ENCODE measurements around the gene NAAA. TPM values are rescaled to one million over a fixed set of nuclear protein-coding genes. Genes with fewer than 3 reads are reported as not detected.
A peak's percentile ranks its signal among the peaks of the same experiment; 100 is the strongest.

The NAAA gene
- total RNA-seq, 2 donors from 2014 or later = 174 to 1,058 TPM

- intact Hi-C loops (cut with DNase I) = no loop called here
- H3K4me1 ChIP-seq (replicated peaks) = no peaks in the 10 kb centered on the region
- H3K27ac ChIP-seq = peak overlapping the region; percentile 44 to 89
- no peak overlapping the region for H3K4me3 ChIP-seq
- no peak for TF ChIP-seq POLR2A (IDR thresholded peaks at IDR 0.05)
- no peak for TF ChIP-seq POLR2AphosphoS5 (IDR thresholded peaks at IDR 0.05)
- no peak for TF ChIP-seq CTCF (IDR thresholded peaks at IDR 0.05)
- DNase-seq (ENCODE audit: low spot score) = no peak
- H3K27me3 ChIP-seq (replicated peaks; ENCODE audit: insufficient read depth) = no peaks in the 10 kb centered on the region
- H3K36me3 ChIP-seq = peaks cover 0 to 3% of the 10 kb centered on the region in 2 donors
- H3K9me3 ChIP-seq = no peaks in the 10 kb centered on the region
- 79% methylated on average over 3 of the region's 3 CpGs for WGBS
These were observed 9.5 kb upstream of the NAAA start for GRCh38 chr4:75950213-75950815.

GRCh38 chr4:75948822-75949444 lies 8.1 kb upstream of the NAAA start:
- peaks cover 0 to 3% of the 10 kb centered on the region in 2 donors for H3K36me3 ChIP-seq
- no peak overlapping the region for H3K4me3 ChIP-seq
- H3K27me3 ChIP-seq (replicated peaks; ENCODE audit: insufficient read depth) = no peaks in the 10 kb centered on the region
- DNase-seq (ENCODE audit: low spot score) = no peak
- intact Hi-C loops (cut with DNase I) = no loop called here
- no peak for TF ChIP-seq POLR2A (IDR thresholded peaks at IDR 0.05)
- TF ChIP-seq POLR2AphosphoS5 (IDR thresholded peaks at IDR 0.05) = no peak
- no peak for TF ChIP-seq CTCF (IDR thresholded peaks at IDR 0.05)
- H3K4me1 ChIP-seq (replicated peaks) = no peaks in the 10 kb centered on the region
- no peaks in the 10 kb centered on the region for H3K9me3 ChIP-seq
- H3K27ac ChIP-seq = peak overlapping the region; percentile 2 to 89
- WGBS = 93% methylated on average over 5 of the region's 5 CpGs

GRCh38 chr4:75939890-75940691 lies 722 bp downstream of the NAAA start:
- Histone ChIP-seq H3K27me3 (replicated peaks; ENCODE audit: insufficient read depth) (no peaks in the 10 kb centered on the region), H3K4me3 (peak overlapping the region; percentile 80 to 89), H3K36me3 (no peaks in the 10 kb centered on the region), H3K9me3 (no peaks in the 10 kb centered on the region), H3K27ac (peak overlapping the region; percentile 81 to 92), H3K4me1 (replicated peaks) (no peaks in the 10 kb centered on the region)
- intact Hi-C loops (cut with DNase I) = loop anchor here (5.0 kb wide), 1 partner anchor 43 kb away; no protein-coding TSS in a partner anchor
- TF ChIP-seq CTCF (IDR thresholded peaks at IDR 0.05) (no peak), POLR2AphosphoS5 (IDR thresholded peaks at IDR 0.05) (peak; percentile 6)
- WGBS = under 1% methylated on average over 62 of the region's 67 CpGs
- peak; percentile 53 for DNase-seq (ENCODE audit: low spot score)

GRCh38 chr4:75935628-75936027 lies 5.2 kb downstream of the NAAA start:
- TF ChIP-seq CTCF (IDR thresholded peaks at IDR 0.05) (no peak), POLR2A (IDR thresholded peaks at IDR 0.05) (no peak), POLR2AphosphoS5 (IDR thresholded peaks at IDR 0.05) (no peak)
- Histone ChIP-seq H3K4me1 (replicated peaks) (no peaks in the 10 kb centered on the region), H3K27me3 (replicated peaks; ENCODE audit: insufficient read depth) (no peaks in the 10 kb centered on the region), H3K27ac (no peak overlapping the region), H3K9me3 (no peaks in the 10 kb centered on the region), H3K36me3 (no peaks in the 10 kb centered on the region), H3K4me3 (no peak overlapping the region)
- DNase-seq (ENCODE audit: low spot score) = no peak
- intact Hi-C loops (cut with DNase I) = no loop called here
- WGBS = 83% methylated on average over 1 of the region's 1 CpG
